Activated effector memory CD4-positive, alpha-beta T cell treated with anti-CD3 and anti-CD28 coated beads, Interleukin-2, amount 50 U/mL, for 16 hours (primary cell): Measurements from ENCODE around the gene NDUFS2.

Source experiments
- DNase-seq: peaks from one replicate; pipeline ENCODE4 v3.0.0-alpha.2; 2020

Gene NDUFS2

GRCh38 chr1:161196521-161197451 is 5.4 kb upstream of the NDUFS2 start:
- no peak for DNase-seq

GRCh38 chr1:161197560-161198193 is 4.5 kb upstream of the NDUFS2 start:
- DNase-seq = no peak

DNA sequence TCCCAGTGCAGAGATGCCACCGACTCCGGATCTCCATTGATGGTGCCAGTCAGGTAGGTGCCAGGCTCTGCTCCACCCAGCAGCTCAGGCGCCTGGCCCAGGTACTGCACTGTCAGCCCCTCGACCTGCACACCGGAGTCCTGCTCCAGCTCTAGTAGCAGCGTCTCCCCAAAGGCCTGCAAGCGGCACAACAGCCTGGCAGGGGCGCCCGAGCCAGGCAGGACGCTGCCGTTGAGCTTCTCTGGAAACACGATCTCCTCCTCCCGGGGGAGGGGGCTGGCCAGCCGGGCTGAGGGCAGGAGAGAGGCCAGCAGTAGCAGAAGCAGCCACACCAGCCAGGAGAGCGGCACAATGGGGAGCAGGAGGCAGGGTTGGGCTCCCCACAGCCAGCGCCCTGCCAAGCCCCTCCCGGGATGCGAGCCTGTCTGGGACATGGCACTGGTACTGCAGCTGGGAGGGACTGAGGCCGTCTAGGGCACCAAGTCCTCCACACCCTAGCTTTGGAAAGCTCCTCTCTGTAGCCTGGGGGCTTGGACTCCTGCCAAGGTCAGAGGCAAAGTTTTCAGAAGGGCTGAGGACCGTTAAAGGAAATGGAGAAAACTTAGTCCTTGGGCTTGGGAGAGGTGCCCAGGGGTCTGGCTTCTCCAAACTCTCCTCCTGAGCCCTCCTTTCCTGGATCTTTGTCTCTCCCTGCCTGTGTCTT is 3.8 kb upstream of the NDUFS2 start:
- no peak for DNase-seq

DNA sequence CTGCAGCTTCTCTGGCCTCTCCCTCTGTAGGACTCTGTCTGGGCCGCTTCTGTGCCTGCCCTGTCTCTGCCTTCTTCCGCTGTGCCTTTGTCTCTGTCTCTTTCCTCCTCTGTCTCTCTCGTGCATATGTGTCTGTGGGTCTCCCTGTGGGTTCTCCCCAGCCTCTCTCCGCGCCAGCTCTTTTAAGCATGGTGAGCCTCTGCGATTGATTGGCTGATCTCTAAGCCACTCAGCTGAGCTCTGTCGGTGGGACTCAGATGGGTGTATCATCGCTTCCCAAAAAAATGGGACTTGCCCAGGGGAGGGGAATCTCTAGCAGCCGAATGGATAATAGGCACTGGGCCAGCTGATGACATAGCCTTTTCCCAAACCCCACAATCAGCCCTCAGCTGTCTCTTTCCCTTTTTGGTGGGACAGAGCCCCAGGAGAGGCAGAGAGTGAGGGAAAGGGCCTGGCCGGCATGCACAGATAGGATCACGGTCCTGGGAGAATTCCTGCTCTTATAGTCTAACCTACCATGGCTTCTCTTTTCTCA is 3.2 kb upstream of the NDUFS2 start, which contains the start of gene ADAMTS4:
TSS of gene ADAMTS4 (minus strand) at position 158 of the 535 bp plus-strand sequence. CDS start 427 bp downstream, outside the sequence.
- no peak for DNase-seq

GRCh38 chr1:161199506-161200139 is 2.5 kb upstream of the NDUFS2 start:
- no peak for DNase-seq

DNA sequence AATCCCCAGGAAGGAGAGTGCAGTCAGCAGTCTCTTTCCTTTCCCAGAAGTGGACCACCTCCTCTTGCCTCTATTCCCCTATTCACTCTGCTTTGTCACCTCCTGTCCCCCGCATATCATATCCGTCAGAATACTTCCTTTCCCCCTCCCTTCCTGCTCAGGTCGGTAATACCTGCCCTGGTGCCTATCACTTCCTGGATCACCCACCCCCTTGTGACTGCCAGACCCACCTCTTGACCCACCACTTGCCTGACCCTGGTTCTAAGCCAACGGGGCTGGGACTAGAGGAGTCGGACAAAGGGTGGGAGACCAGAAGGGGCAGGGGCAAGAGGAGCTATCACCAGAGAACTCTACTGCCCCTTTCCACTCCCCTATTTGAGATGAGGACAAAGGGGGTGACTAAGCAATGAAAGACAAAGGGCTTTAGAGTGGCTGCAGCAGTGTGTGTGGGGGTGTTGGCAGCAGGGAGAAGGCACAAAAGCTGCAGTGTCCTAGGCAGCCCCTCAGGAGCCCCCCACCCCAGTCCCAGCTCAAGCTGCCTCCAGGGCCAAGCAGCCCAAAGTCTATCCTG is 1.7 kb upstream of the NDUFS2 start:
- no peak for DNase-seq

- DNase-seq = no peak
These were observed 953 bp upstream of the NDUFS2 start for GRCh38 chr1:161200992-161201835.

- DNase-seq = no peak
These were observed 4.4 kb downstream of the NDUFS2 start for GRCh38 chr1:161206411-161207140.

- no peak for DNase-seq
These were observed 5.0 kb downstream of the NDUFS2 start for GRCh38 chr1:161207173-161207572.

- peak; percentile 88 for DNase-seq
These were observed 7.7 kb downstream of the NDUFS2 start for GRCh38 chr1:161209790-161210409.

DNA sequence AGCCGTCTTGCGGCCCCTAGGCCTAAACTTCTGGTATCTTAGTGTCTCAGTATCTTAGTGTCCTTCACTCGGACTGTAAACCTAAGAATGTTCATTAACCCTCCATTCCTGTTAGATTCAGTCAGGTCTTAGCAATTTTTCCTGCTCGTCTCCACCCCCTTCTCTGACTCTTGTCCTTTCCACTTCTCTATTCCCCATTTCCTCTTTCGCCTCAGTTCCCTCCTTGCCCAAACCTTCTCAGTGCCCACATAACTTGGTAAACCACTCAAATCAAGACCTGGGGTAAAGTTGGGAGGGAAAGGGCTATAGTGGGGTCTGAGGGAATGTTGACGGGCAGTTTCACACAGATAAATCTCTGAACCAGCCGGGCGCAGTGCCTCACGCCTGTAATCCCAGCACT is 12.2 kb downstream of the NDUFS2 start:
- DNase-seq = no peak

GRCh38 chr1:161215076-161215475 is 12.9 kb downstream of the NDUFS2 start, which contains the start of gene FCER1G:
TSS of gene FCER1G (plus strand) at chr1:161215295. CDS start at chr1:161215322, 27 bp downstream.
- DNase-seq = no peak

DNA sequence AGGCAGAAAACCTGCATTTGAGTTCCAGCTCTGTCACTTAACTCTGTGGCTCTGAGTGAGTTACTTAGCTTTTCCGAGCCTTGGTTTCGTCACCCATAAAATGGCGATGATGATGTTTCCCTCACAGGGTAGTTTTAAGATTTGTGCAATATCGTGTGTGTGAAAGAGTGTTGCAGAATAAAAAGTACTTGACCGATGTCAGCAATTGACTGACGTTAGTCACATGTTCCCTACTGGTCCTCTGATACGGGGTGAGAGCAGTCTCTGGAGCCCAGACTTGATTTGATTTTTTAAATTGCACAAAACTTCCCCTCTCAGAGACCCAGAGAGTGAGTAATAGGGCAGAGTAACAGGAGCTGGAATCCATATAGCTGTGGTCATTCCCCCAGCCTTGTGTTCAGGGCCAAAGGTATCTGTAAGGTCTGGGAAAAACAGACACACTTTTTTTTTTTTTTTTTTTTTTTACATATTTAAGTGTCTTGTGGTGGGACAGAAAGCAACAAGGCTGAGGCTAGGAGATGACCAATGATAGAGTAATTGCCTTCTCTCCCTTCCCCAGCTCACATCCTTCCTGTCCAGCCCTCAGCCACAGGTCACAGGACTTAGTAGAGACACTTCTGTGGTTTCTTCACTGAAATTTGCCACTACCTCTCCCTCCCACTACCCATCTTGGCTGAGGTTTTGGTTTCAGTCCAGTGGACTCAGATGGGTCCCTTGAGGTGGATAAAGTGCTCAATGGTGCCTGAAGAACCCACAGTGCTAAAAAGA is 15.0 kb downstream of the NDUFS2 start:
- DNase-seq = no peak

DNA sequence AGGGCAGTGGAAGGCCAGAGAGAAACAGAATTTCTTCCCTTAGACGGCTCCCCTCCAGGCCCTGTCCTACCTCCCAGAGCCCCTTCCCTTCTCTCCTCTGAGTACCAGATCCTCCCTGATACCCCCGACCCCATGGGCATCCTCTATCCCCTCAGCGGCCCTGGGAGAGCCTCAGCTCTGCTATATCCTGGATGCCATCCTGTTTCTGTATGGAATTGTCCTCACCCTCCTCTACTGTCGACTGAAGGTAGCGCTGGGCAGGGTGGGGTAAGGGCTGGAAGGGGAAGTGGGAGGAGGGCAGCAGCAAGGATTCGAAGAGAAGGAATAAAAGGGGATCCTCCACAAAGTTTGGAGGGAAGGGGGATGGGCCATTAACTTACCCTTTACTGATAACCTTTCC is 15.7 kb downstream of the NDUFS2 start:
- DNase-seq = no peak

DNA sequence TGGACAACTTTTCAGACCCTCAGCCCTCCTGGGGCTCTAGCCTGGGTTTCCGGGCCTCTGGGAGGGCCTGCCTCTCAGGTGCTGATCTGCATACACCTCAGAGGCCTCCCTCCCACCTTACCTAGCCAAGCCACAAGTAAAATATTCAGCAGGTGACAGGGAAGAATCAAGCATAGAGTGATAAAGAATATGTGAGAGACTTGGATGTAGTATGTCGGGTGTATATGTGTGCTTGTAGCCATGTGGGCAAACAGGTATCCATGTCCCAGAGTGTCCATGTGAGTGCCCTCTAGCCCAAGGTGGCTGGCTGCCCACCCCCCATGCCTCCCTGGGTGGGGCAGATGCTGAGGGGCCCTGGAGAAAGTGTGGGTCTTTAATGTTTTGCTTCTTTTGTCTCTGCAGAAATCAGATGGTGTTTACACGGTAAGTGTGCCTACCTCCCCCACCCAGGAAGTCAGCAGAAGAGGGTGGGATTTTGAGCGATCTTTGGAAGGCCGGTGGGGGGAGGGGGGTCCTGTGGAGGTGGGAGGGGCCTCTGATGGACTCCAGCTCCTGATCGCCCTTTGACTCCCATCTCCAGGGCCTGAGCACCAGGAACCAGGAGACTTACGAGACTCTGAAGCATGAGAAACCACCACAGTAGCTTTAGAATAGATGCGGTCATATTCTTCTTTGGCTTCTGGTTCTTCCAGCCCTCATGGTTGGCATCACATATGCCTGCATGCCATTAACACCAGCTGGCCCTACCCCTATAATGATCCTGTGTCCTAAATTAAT is 16.3 kb downstream of the NDUFS2 start:
- no peak for DNase-seq

GRCh38 chr1:161219078-161219892 is 17.1 kb downstream of the NDUFS2 start:
- no peak for DNase-seq

DNA sequence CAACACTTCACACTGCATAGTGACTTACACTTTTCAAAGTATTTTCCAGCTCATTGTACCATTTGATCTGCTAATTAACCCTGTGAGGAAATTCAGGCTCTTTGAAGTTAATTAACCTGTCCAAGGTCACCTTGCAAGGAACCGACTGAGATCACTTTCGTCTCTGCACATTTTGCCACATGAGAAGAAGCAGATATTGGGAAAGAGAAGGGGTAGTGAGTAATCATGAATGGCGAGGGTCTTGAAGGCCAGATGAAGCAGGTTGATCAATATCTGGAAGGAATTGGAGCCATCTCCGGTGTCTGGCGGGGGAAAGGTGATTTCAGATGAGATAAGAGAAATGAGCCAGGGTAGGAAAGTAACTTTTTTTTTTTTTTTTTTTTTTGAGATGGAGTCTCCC is 17.8 kb downstream of the NDUFS2 start:
- DNase-seq = no peak
